HG03045 (cell line): ENCODE measurements around the gene ROPN1L.
"Not testable (repeated sequence)": the region's sequence is repeated elsewhere in the genome, so short reads cannot be mapped to it uniquely, and the experiment has no call there.

Source experiments
- ATAC-seq: cut with Tn5 transposase; IDR thresholded peaks from one replicate; pipeline ENCODE4 v1.9.1; 2021; ENCODE audit warnings: mild to moderate bottlenecking, moderate library complexity; ENCODE audit not compliant: unreplicated experiment

Gene ROPN1L

GRCh38 chr5:10476878-10477277 is 35.2 kb downstream of the ROPN1L start:
- ATAC-seq = no peak

- no peak for ATAC-seq
Observed at GRCh38 chr5:10477943-10478342, 36.3 kb downstream of the ROPN1L start.

GRCh38 chr5:10478436-10478835 is 36.8 kb downstream of the ROPN1L start:
- no peak for ATAC-seq

GRCh38 chr5:10479154-10479721 is 37.6 kb downstream of the ROPN1L start:
- ATAC-seq = no peak

- no peak for ATAC-seq
Observed at GRCh38 chr5:10480237-10480985, 38.7 kb downstream of the ROPN1L start.

- no peak for ATAC-seq
Observed at GRCh38 chr5:10481241-10481935, 39.7 kb downstream of the ROPN1L start.

GRCh38 chr5:10482791-10483530 is 41.3 kb downstream of the ROPN1L start:
- no peak for ATAC-seq

- ATAC-seq = no peak
Observed at GRCh38 chr5:10484774-10485141, 43.1 kb downstream of the ROPN1L start.

GRCh38 chr5:10485142-10485795 is 43.6 kb downstream of the ROPN1L start:
- ATAC-seq = no peak

- ATAC-seq = no peak
Observed at GRCh38 chr5:10485897-10486296, 44.2 kb downstream of the ROPN1L start.

GRCh38 chr5:10486511-10487344 is 45.0 kb downstream of the ROPN1L start:
- no peak for ATAC-seq

- ATAC-seq = no peak
Observed at GRCh38 chr5:10488144-10488543, 46.5 kb downstream of the ROPN1L start.

GRCh38 chr5:10489810-10490426 is 48.2 kb downstream of the ROPN1L start:
- no peak for ATAC-seq

- no peak for ATAC-seq
Observed at GRCh38 chr5:10490927-10491672, 49.4 kb downstream of the ROPN1L start.

GRCh38 chr5:10491673-10492026 is 50.0 kb downstream of the ROPN1L start:
- ATAC-seq = no peak

- no peak for ATAC-seq
Observed at GRCh38 chr5:10493884-10494283, 52.2 kb downstream of the ROPN1L start.

GRCh38 chr5:10494497-10494896 is 52.8 kb downstream of the ROPN1L start:
- ATAC-seq = not testable (repeated sequence)

GRCh38 chr5:10497554-10497953 is 55.9 kb downstream of the ROPN1L start:
- no peak for ATAC-seq

GRCh38 chr5:10498350-10498749 is 56.7 kb downstream of the ROPN1L start:
- no peak for ATAC-seq
